Keratinocyte (primary cell): ENCODE measurements around the gene AKR1E2.

Source experiments
- CTCF ChIP-seq, 3 experiments: IDR thresholded peaks in 1 of 3; conservative IDR thresholded peaks in 1 of 3; optimal IDR thresholded peaks in 1 of 3; 2 replicates in 2 of 3; 3 replicates in 1 of 3; pipeline versions ENCODE3 to v1.5.1; 2011; ENCODE audit warnings: low read length in 3 of 3, mild to moderate bottlenecking in 3 of 3, moderate library complexity in 2 of 3, control low read depth in 1 of 3, inconsistent platforms in 1 of 3; ENCODE audit not compliant: insufficient read depth in 2 of 3; ENCODE audit errors: extremely low read depth in 1 of 3
- EZH2 ChIP-seq: IDR thresholded peaks from one replicate; pipeline ENCODE4 v1.6.1; 2012; ENCODE audit warnings: inconsistent platforms, mild to moderate bottlenecking, low read length, moderate library complexity

- no peak for TF ChIP-seq CTCF (optimal IDR thresholded peaks at IDR 0.05 in 1 of 3, IDR thresholded peaks at IDR 0.05 in 1 of 3, conservative IDR thresholded peaks at IDR 0.05 in 1 of 3; ENCODE audit: extremely low read depth in 1 of 3, insufficient read depth in 2 of 3, low read length in 3 of 3)
- TF ChIP-seq EZH2: no peak
Observed at GRCh38 chr10:4809156-4809555, 16.9 kb upstream of the AKR1E2 start.
